H9 (cell line): ENCODE measurements around the gene LETMD1. TPM values are rescaled to one million over a fixed set of nuclear protein-coding genes. Genes with fewer than 3 reads are reported as not detected.

Source experiments
- DNase-seq: peaks from one replicate; pipeline ENCODE4 v3.0.0-alpha.2; 2017
- H2AFZ ChIP-seq: one replicate; pipeline ENCODE4 v1.6.1; 2013; ENCODE audit warnings: mild to moderate bottlenecking, low read length, control low read depth, moderate library complexity
- H2AK5ac ChIP-seq: 2 replicates; pipeline ENCODE4 v1.6.1; 2013; ENCODE audit warnings: low read length, control low read depth, mixed read lengths; ENCODE audit not compliant: insufficient read length
- H2BK120ac ChIP-seq: one replicate; pipeline ENCODE4 v1.6.1; 2013; ENCODE audit warnings: low read depth, mild to moderate bottlenecking, low read length, control low read depth, inconsistent platforms; ENCODE audit not compliant: poor library complexity, severe bottlenecking
- H2BK12ac ChIP-seq: 2 replicates; pipeline ENCODE4 v1.6.1; 2013; ENCODE audit warnings: low read length, control low read depth, mixed read lengths, low read depth; ENCODE audit not compliant: insufficient read length
- H2BK15ac ChIP-seq: 2 replicates; pipeline ENCODE4 v1.6.1; 2013; ENCODE audit warnings: low read depth, low read length, control low read depth
- H2BK20ac ChIP-seq: one replicate; pipeline ENCODE4 v1.6.1; 2013; ENCODE audit warnings: low read depth, mild to moderate bottlenecking, low read length, control low read depth, inconsistent platforms; ENCODE audit not compliant: poor library complexity, severe bottlenecking
- H2BK5ac ChIP-seq: 2 replicates; pipeline ENCODE4 v1.6.1; 2013; ENCODE audit warnings: low read length, control low read depth, mixed read lengths; ENCODE audit not compliant: insufficient read length
- H3K14ac ChIP-seq: 2 replicates; pipeline ENCODE4 v1.6.1; 2013; ENCODE audit warnings: low read length, control low read depth; ENCODE audit not compliant: insufficient read depth
- H3K18ac ChIP-seq: 2 replicates; pipeline ENCODE4 v1.6.1; 2013; ENCODE audit warnings: low read depth, mild to moderate bottlenecking, mixed read lengths, low read length, control low read depth; ENCODE audit not compliant: insufficient read length
- H3K23ac ChIP-seq: 2 replicates; pipeline ENCODE4 v1.6.1; 2013; ENCODE audit warnings: low read length, control low read depth, mixed read lengths, low read depth; ENCODE audit not compliant: insufficient read length
- H3K23me2 ChIP-seq: 2 replicates; pipeline ENCODE4 v1.6.1; 2013; ENCODE audit warnings: low read depth, mild to moderate bottlenecking, mixed read lengths, low read length, control low read depth; ENCODE audit not compliant: insufficient read length, poor library complexity, severe bottlenecking
- H3K27ac ChIP-seq: 2 replicates; pipeline ENCODE4 v1.5.1; 2013; ENCODE audit warnings: low read length, control low read depth, mixed read lengths, low read depth; ENCODE audit not compliant: insufficient read length
- H3K27me3 ChIP-seq: 2 replicates; pipeline ENCODE4 v1.6.1; 2013; ENCODE audit warnings: low read length, control low read depth, inconsistent platforms; ENCODE audit not compliant: insufficient read depth
- H3K4ac ChIP-seq: 2 replicates; pipeline ENCODE4 v1.6.1; 2013; ENCODE audit warnings: low read depth, mild to moderate bottlenecking, control low read depth, inconsistent platforms, low read length, moderate library complexity
- H3K4me1 ChIP-seq: 2 replicates; pipeline ENCODE4 v1.6.1; 2013; ENCODE audit warnings: low read length, control low read depth, inconsistent platforms; ENCODE audit not compliant: insufficient read depth
- H3K4me2 ChIP-seq: 2 replicates; pipeline ENCODE4 v1.6.1; 2013; ENCODE audit warnings: low read length, control low read depth, mixed read lengths; ENCODE audit not compliant: insufficient read length, insufficient read depth
- H3K56ac ChIP-seq: 2 replicates; pipeline ENCODE4 v1.6.1; 2013; ENCODE audit warnings: low read depth, mild to moderate bottlenecking, mixed read lengths, low read length, control low read depth; ENCODE audit not compliant: insufficient read length
- H3K79me1 ChIP-seq: 2 replicates; pipeline ENCODE4 v1.6.1; 2013; ENCODE audit warnings: low read depth, mild to moderate bottlenecking, moderate library complexity, low read length, control low read depth, inconsistent platforms; ENCODE audit not compliant: insufficient read depth, poor library complexity, severe bottlenecking
- H3K79me2 ChIP-seq: 2 replicates; pipeline ENCODE4 v1.6.1; 2013; ENCODE audit warnings: low read length, control low read depth, inconsistent platforms; ENCODE audit not compliant: insufficient read depth
- H3K9ac ChIP-seq: 2 replicates; pipeline ENCODE4 v1.6.1; 2013; ENCODE audit warnings: low read length, control low read depth, mixed read lengths; ENCODE audit not compliant: insufficient read length; ENCODE audit errors: extremely low read depth
- H3K9me3 ChIP-seq: one replicate; pipeline ENCODE4 v1.6.1; 2013; ENCODE audit warnings: low read depth, low read length, inconsistent platforms; ENCODE audit not compliant: control insufficient read depth
- H3T11ph ChIP-seq: one replicate; pipeline ENCODE4 v1.6.1; 2013; ENCODE audit warnings: mild to moderate bottlenecking, low read length, control low read depth, inconsistent platforms
- H4K20me1 ChIP-seq: one replicate; pipeline ENCODE4 v1.6.1; 2013; ENCODE audit not compliant: control insufficient read depth, insufficient read length, insufficient read depth
- H4K5ac ChIP-seq: 2 replicates; pipeline ENCODE4 v1.6.1; 2013; ENCODE audit warnings: low read depth, mild to moderate bottlenecking, mixed read lengths, low read length, control low read depth; ENCODE audit not compliant: insufficient read length
- H4K8ac ChIP-seq: replicated peaks from 2 replicates; pipeline ENCODE4 v1.6.1; 2013; ENCODE audit warnings: low read length, control low read depth, mixed read lengths, low read depth; ENCODE audit not compliant: insufficient read length
- H4K91ac ChIP-seq: 2 replicates; pipeline ENCODE4 v1.6.1; 2013; ENCODE audit warnings: low read depth, mild to moderate bottlenecking, moderate library complexity, mixed read lengths, low read length, control low read depth; ENCODE audit not compliant: insufficient read length
- H3K27ac Mint-ChIP-seq, 3 experiments: 2 replicates in 2 of 3; 3 replicates in 1 of 3; pipeline ENCODE4 v1.8.0; 2020 to 2021; ENCODE audit warnings: mixed read lengths in 3 of 3, mild to moderate bottlenecking in 1 of 3, moderate library complexity in 1 of 3
- H3K27me3 Mint-ChIP-seq: 2 replicates; pipeline ENCODE4 v1.8.0; 2021; ENCODE audit warnings: low read depth, mild to moderate bottlenecking, moderate library complexity, mixed read lengths
- H3K36me3 Mint-ChIP-seq, 3 experiments: 2 replicates in 2 of 3; 3 replicates in 1 of 3; pipeline ENCODE4 v1.8.0; 2020 to 2021; ENCODE audit warnings: low read depth in 3 of 3, mixed read lengths in 3 of 3; ENCODE audit not compliant: insufficient read depth in 1 of 3
- H3K4me1 Mint-ChIP-seq, 2 experiments: 2 replicates each; pipeline ENCODE4 v1.8.0; 2020; ENCODE audit warnings: mixed read lengths in 2 of 2
- H3K4me3 Mint-ChIP-seq, 2 experiments: 2 replicates in 1 of 2; 3 replicates in 1 of 2; pipeline ENCODE4 v1.8.0; 2020 to 2021; ENCODE audit warnings: mild to moderate bottlenecking in 2 of 2, mixed read lengths in 2 of 2, moderate library complexity in 1 of 2
- H3K9me3 Mint-ChIP-seq, 2 experiments: 2 replicates in 1 of 2; 3 replicates in 1 of 2; pipeline ENCODE4 v1.8.0; 2020; ENCODE audit warnings: mild to moderate bottlenecking in 2 of 2, mixed read lengths in 2 of 2, moderate library complexity in 1 of 2
- CTCF ChIP-seq: fragments of 200-600 bp; sonication (generic); conservative IDR thresholded peaks from 3 replicates; pipeline ENCODE4 v1.8.0; 2021; ENCODE audit warnings: antibody characterized with exemption, mild to moderate bottlenecking
- WGBS: extraction: QIAGEN DNeasy Blood & Tissue Kit; methylation state at CpG from one replicate; pipeline ENCODE4 v1.1.7; 2013; ENCODE audit warnings: missing lambda C conversion rate, low lambda C conversion rate, mixed read lengths; ENCODE audit not compliant: insufficient read length; ENCODE audit errors: extremely low coverage; 5-methylcytosine and 5-hydroxymethylcytosine counted together
- total RNA-seq: library from RNA; stranded (reverse); gene quantifications from 2 replicates; pipeline ENCODE4 v1.2.1, GENCODE V29; 2021

The LETMD1 gene
- total RNA-seq, 1 experiment from 2014 or later, result 34.9 TPM

- Mint-ChIP-seq H3K27ac (no peak overlapping the region), H3K4me1 (no peaks in the 10 kb centered on the region), H3K4me3 (no peak overlapping the region), H3K27me3 (no peaks in the 10 kb centered on the region), H3K9me3 (no peaks in the 10 kb centered on the region), H3K36me3 (peaks cover 19 to 85% (median 71%) of the 10 kb centered on the region in 3 experiments; a peak in 6 of 7 replicates)
- no peak overlapping the region for H2BK120ac ChIP-seq
- H4K20me1 ChIP-seq, result no peaks in the 10 kb centered on the region
- no peak overlapping the region for H2AFZ ChIP-seq
- no peak overlapping the region for H3K27ac ChIP-seq
- no peak overlapping the region for H2BK15ac ChIP-seq
- H3K79me1 ChIP-seq, result no peaks in the 10 kb centered on the region
- no peak overlapping the region for H2BK12ac ChIP-seq
- H2BK20ac ChIP-seq, result no peak overlapping the region
- H4K8ac ChIP-seq, result no peak overlapping the region
- WGBS, result no CpG with 5 or more reads among the region's 5 CpGs
- H3K14ac ChIP-seq, result no peak overlapping the region
- no peak overlapping the region for H4K5ac ChIP-seq
- DNase-seq, result no peak
- no peaks in the 10 kb centered on the region for H3K23me2 ChIP-seq
- H3K23ac ChIP-seq, result no peak overlapping the region
- no peak overlapping the region for H3K4me2 ChIP-seq
- H3K79me2 ChIP-seq, result no peaks in the 10 kb centered on the region
- H2AK5ac ChIP-seq, result no peak overlapping the region
- no peak overlapping the region for H3K4ac ChIP-seq
- H4K91ac ChIP-seq, result no peak overlapping the region
- H3K9ac ChIP-seq, result no peak overlapping the region
- no peaks in the 10 kb centered on the region for H3K27me3 ChIP-seq
- H3K9me3 ChIP-seq, result no peaks in the 10 kb centered on the region
- H3K4me1 ChIP-seq, result no peaks in the 10 kb centered on the region
- H2BK5ac ChIP-seq, result no peak overlapping the region
- H3T11ph ChIP-seq, result no peak overlapping the region
- H3K18ac ChIP-seq, result no peak overlapping the region
- no peak for TF ChIP-seq CTCF
- no peak overlapping the region for H3K56ac ChIP-seq
Measured at GRCh38 chr12:51065530-51065929, 17.4 kb downstream of the LETMD1 start.
